GM12892 (cell line): Measurements from ENCODE around the gene STT3A.

Experiments
- POLR2A ChIP-seq: IDR thresholded peaks from 2 replicates; pipeline ENCODE4 v1.6.1; 2011; ENCODE audit warnings: low read depth, low read length, control low read depth
- TAF1 ChIP-seq: IDR thresholded peaks from 2 replicates; pipeline ENCODE4 v1.6.1; 2011; ENCODE audit warnings: low read depth, mild to moderate bottlenecking, control low read depth, low read length, borderline replicate concordance

GRCh38 chr11:125605417-125605816 lies 12.8 kb downstream of the STT3A start:
- TF ChIP-seq POLR2A, result no peak
- no peak for TF ChIP-seq TAF1
